IMR-90 (cell line): ENCODE measurements around the gene ARX. TPM values are rescaled to one million over a fixed set of nuclear protein-coding genes. Genes with fewer than 3 reads are reported as not detected.

Experiments used
- ATAC-seq: fragments of 200-7000 bp; cut with Tn5 transposase; 2 replicates; pipeline ENCODE4 v1.9.1; 2020; ENCODE audit warnings: low read depth, mild to moderate bottlenecking, moderate library complexity
- BruUV-seq: library from RNA; stranded (reverse); fragments of 400-500 nt; replicated peaks from 2 replicates; lab custom pipeline; 2021; lab: Mats Ljungman, UMichigan
- CTCF ChIA-PET: fragments of 300-600 bp; formaldehyde crosslinking; extraction: SDS; loops from one replicate; lab custom pipeline; 2021; ENCODE audit warnings: antibody characterized with exemption; lab: Yijun Ruan, JAX
- POLR2A ChIA-PET: fragments of 300-600 bp; sonication (Branson Sonifier 250); formaldehyde crosslinking; loops from one replicate; lab custom pipeline; 2022; ENCODE audit warnings: antibody characterized with exemption; ENCODE audit not compliant: unreplicated experiment; lab: Charles Lee
- DNase-seq: peaks from one replicate; pipeline ENCODE4 v3.0.0; 2013
- H2AFZ ChIP-seq: replicated peaks from 2 replicates; pipeline ENCODE3; 2013; ENCODE audit warnings: low read length, mild to moderate bottlenecking; ENCODE audit not compliant: poor library complexity
- H2AK5ac ChIP-seq: 2 replicates; pipeline ENCODE4 v1.6.1; 2013; ENCODE audit warnings: low read depth, low read length, inconsistent platforms
- H2AK9ac ChIP-seq: replicated peaks from 2 replicates; pipeline ENCODE3; 2013; ENCODE audit warnings: mild to moderate bottlenecking, low read depth, low read length, moderate library complexity; ENCODE audit not compliant: poor library complexity
- H2BK120ac ChIP-seq: 2 replicates; pipeline ENCODE4 v1.6.1; 2013; ENCODE audit warnings: low read depth, low read length, inconsistent platforms
- H2BK15ac ChIP-seq: 3 replicates; pipeline ENCODE4 v1.6.1; 2013; ENCODE audit warnings: low read depth, low read length, inconsistent platforms
- H2BK20ac ChIP-seq: 2 replicates; pipeline ENCODE4 v1.6.1; 2013; ENCODE audit warnings: low read depth, mild to moderate bottlenecking, inconsistent platforms, low read length, moderate library complexity
- H2BK5ac ChIP-seq: 2 replicates; pipeline ENCODE4 v1.6.1; 2013; ENCODE audit warnings: mild to moderate bottlenecking, low read depth, low read length, inconsistent platforms; ENCODE audit not compliant: poor library complexity, severe bottlenecking
- H3K14ac ChIP-seq: replicated peaks from 2 replicates; pipeline ENCODE4 v1.6.1; 2013; ENCODE audit warnings: low read depth, low read length, inconsistent platforms
- H3K18ac ChIP-seq: 2 replicates; pipeline ENCODE4 v1.6.1; 2013; ENCODE audit warnings: low read depth, low read length, control low read depth
- H3K23ac ChIP-seq: 2 replicates; pipeline ENCODE4 v1.6.1; 2013; ENCODE audit warnings: low read depth, low read length, inconsistent platforms
- H3K27ac ChIP-seq: 2 replicates; pipeline ENCODE4 v1.5.1; 2013; ENCODE audit warnings: mild to moderate bottlenecking, control low read depth, low read length; ENCODE audit not compliant: insufficient read depth
- H3K27me3 ChIP-seq: 2 replicates; pipeline ENCODE4 v1.6.1; 2013; ENCODE audit warnings: low read length; ENCODE audit not compliant: control insufficient read depth, insufficient read depth
- H3K36me3 ChIP-seq: 2 replicates; pipeline ENCODE4 v1.6.1; 2013; ENCODE audit warnings: low read length, mixed read lengths; ENCODE audit not compliant: control insufficient read depth, insufficient read depth
- H3K4ac ChIP-seq: 2 replicates; pipeline ENCODE4 v1.6.1; 2013; ENCODE audit warnings: low read depth, low read length, inconsistent platforms
- H3K4me1 ChIP-seq: 2 replicates; pipeline ENCODE4 v1.6.1; 2013; ENCODE audit warnings: low read length, mixed read lengths; ENCODE audit not compliant: control insufficient read depth, insufficient read depth
- H3K4me2 ChIP-seq: 2 replicates; pipeline ENCODE4 v1.6.1; 2013; ENCODE audit warnings: low read depth, mild to moderate bottlenecking, control low read depth, low read length, moderate library complexity
- H3K4me3 ChIP-seq: 2 replicates; pipeline ENCODE4 v1.5.1; 2013; ENCODE audit warnings: low read depth, mild to moderate bottlenecking, control low read depth, low read length, moderate library complexity; ENCODE audit not compliant: insufficient read depth
- H3K56ac ChIP-seq: 2 replicates; pipeline ENCODE4 v1.6.1; 2013; ENCODE audit warnings: low read length, inconsistent platforms; ENCODE audit not compliant: insufficient read depth; ENCODE audit errors: extremely low read depth
- H3K79me1 ChIP-seq, 2 experiments: 2 replicates each; pipeline ENCODE4 v1.6.1; 2013; ENCODE audit warnings: low read length in 2 of 2, inconsistent platforms in 1 of 2, low read depth in 1 of 2
- H3K9ac ChIP-seq: 2 replicates; pipeline ENCODE4 v1.6.1; 2013; ENCODE audit warnings: low read depth, low read length, control low read depth
- H3K9me1 ChIP-seq: 2 replicates; pipeline ENCODE4 v1.6.1; 2013; ENCODE audit warnings: low read length, inconsistent platforms; ENCODE audit not compliant: insufficient read depth
- H3K9me3 ChIP-seq: 2 replicates; pipeline ENCODE4 v1.6.1; 2013; ENCODE audit warnings: low read length; ENCODE audit not compliant: control insufficient read depth, insufficient read depth
- H4K20me1 ChIP-seq: 2 replicates; pipeline ENCODE4 v1.6.1; 2013; ENCODE audit warnings: low read length, inconsistent platforms; ENCODE audit not compliant: insufficient read depth
- H4K5ac ChIP-seq: 2 replicates; pipeline ENCODE4 v1.6.1; 2013; ENCODE audit warnings: mild to moderate bottlenecking, low read depth, low read length, control low read depth
- H4K8ac ChIP-seq, 2 experiments: 2 replicates each; pipeline ENCODE4 v1.6.1; 2013; ENCODE audit warnings: low read depth in 2 of 2, low read length in 2 of 2, control low read depth in 1 of 2, inconsistent platforms in 1 of 2
- H4K91ac ChIP-seq: 2 replicates; pipeline ENCODE4 v1.6.1; 2013; ENCODE audit warnings: low read depth, low read length, inconsistent platforms; ENCODE audit not compliant: insufficient read depth
- BHLHE40 ChIP-seq: fragments of 150-350 bp; IDR thresholded peaks from 2 replicates; pipeline ENCODE4 v1.6.1; 2016; ENCODE audit warnings: mild to moderate bottlenecking, low read depth, low read length
- CEBPB ChIP-seq: IDR thresholded peaks from 2 replicates; pipeline ENCODE4 v1.6.1; 2012; ENCODE audit warnings: low read depth, low read length, improper control_type of control experiment
- CHD1 ChIP-seq: IDR thresholded peaks from 2 replicates; pipeline ENCODE4 v1.6.1; 2012; ENCODE audit warnings: low read depth, low read length, improper control_type of control experiment
- FOS ChIP-seq: fragments of 150-350 bp; IDR thresholded peaks from 2 replicates; pipeline ENCODE4 v1.6.1; 2016; ENCODE audit warnings: low read depth, low read length
- MAFK ChIP-seq: IDR thresholded peaks from 2 replicates; pipeline ENCODE4 v1.6.1; 2012; ENCODE audit warnings: low read depth, low read length, improper control_type of control experiment
- MAZ ChIP-seq: IDR thresholded peaks from 2 replicates; pipeline ENCODE4 v1.6.1; 2012; ENCODE audit warnings: low read depth, mild to moderate bottlenecking, low read length, improper control_type of control experiment, moderate library complexity, borderline replicate concordance
- MXI1 ChIP-seq: IDR thresholded peaks from 2 replicates; pipeline ENCODE4 v1.6.1; 2012; ENCODE audit warnings: low read depth, mild to moderate bottlenecking, low read length, moderate library complexity, borderline replicate concordance
- POLR2A ChIP-seq: IDR thresholded peaks from 2 replicates; pipeline ENCODE4 v1.6.1; 2012; ENCODE audit warnings: mild to moderate bottlenecking, low read depth, low read length
- RCOR1 ChIP-seq: IDR thresholded peaks from 2 replicates; pipeline ENCODE4 v1.6.1; 2012; ENCODE audit warnings: mild to moderate bottlenecking, low read length, improper control_type of control experiment; ENCODE audit not compliant: insufficient replicate concordance
- SMC3 ChIP-seq: fragments of 150-350 bp; IDR thresholded peaks from 2 replicates; pipeline ENCODE4 v1.6.1; 2016; ENCODE audit warnings: low read depth, mild to moderate bottlenecking, antibody characterized with exemption, low read length, moderate library complexity
- WGBS, 2 experiments: methylation state at CpG; one replicate each; pipeline versions ENCODE4 v1.1.5 to v1.1.7; 2013; ENCODE audit warnings: missing lambda C conversion rate in 2 of 2; ENCODE audit not compliant: insufficient read length in 1 of 2; ENCODE audit errors: extremely low coverage in 2 of 2; 5-methylcytosine and 5-hydroxymethylcytosine counted together
- dilution Hi-C: fragments of 300-500 bp; cut with HindIII; formaldehyde crosslinking; loops from one replicate; pipeline ENCODE4 v1.14.3; 2018; ENCODE audit warnings: low sequenced_read_pairs; ENCODE audit not compliant: unreplicated experiment
- in situ Hi-C: fragments of 300-500 bp; cut with MboI; formaldehyde crosslinking; loops from 3 replicates; pipeline ENCODE4 v1.14.3; 2019; ENCODE audit warnings: low sequenced_read_pairs, inconsistent platforms, mixed read lengths
- intact Hi-C: fragments of 100-400 bp; cut with micrococcal nuclease; formaldehyde crosslinking; loops from 2 replicates; pipeline ENCODE4 v1.10.0; 2022
- polyA plus RNA-seq, 3 experiments: library from polyadenylated mRNA; depleted of rRNA; stranded (reverse); fragments of >200 nt; gene quantifications; 2 replicates each; pipeline ENCODE4 v1.2.3, GENCODE V29; 2012; ENCODE audit warnings: low replicate concordance in 1 of 3
- total RNA-seq: library from RNA; depleted of rRNA; stranded (reverse); fragments of >200 nt; gene quantifications from 2 replicates; pipeline ENCODE4 v1.2.3, GENCODE V29; 2012
- TF ChIP-seq, protein P1 (sequence below): fragments of 150-350 bp; IDR thresholded peaks from 2 replicates; pipeline ENCODE4 v1.6.1; 2016; ENCODE audit warnings: low read depth, mild to moderate bottlenecking, low read length, moderate library complexity, borderline replicate concordance
- TF ChIP-seq, protein P2 (sequence below): fragments of 150-350 bp; IDR thresholded peaks from 2 replicates; pipeline ENCODE4 v1.6.1; 2017; ENCODE audit warnings: mild to moderate bottlenecking, antibody characterized with exemption, low read length, low read depth

The ARX gene
- total and polyA plus RNA-seq, 2 of the 4 experiments (the other 2 are of a cell fraction): not detected

DNA sequence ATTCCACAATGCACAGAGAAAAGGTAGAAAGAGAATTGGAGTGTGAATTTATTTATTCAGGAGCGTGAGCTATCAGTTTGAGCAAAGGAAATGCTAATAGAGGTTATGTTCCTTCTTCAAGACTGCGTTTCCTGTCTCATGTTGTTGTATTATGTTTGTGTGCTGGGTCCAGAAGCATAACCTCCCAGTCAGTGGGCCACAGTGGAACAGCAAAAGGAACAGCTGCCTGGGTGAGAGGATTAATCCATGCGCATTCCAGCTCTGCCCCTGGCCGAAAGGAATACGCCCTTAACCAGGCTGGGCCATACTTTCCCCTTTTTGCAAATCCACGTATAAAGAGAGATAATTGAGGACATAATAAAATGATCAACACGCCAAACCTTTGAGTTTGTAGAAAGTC, 32.4 kb upstream of the ARX start:
- H3K56ac ChIP-seq: no peak overlapping the region
- no peak overlapping the region for H3K23ac ChIP-seq
- TF ChIP-seq MAZ (no peak), FOS (no peak), RCOR1 (no peak), MAFK (no peak), SMC3 (no peak), CEBPB (no peak), BHLHE40 (no peak), MXI1 (no peak), CHD1 (no peak), POLR2A (no peak)
- TF ChIP-seq, protein P1, sequence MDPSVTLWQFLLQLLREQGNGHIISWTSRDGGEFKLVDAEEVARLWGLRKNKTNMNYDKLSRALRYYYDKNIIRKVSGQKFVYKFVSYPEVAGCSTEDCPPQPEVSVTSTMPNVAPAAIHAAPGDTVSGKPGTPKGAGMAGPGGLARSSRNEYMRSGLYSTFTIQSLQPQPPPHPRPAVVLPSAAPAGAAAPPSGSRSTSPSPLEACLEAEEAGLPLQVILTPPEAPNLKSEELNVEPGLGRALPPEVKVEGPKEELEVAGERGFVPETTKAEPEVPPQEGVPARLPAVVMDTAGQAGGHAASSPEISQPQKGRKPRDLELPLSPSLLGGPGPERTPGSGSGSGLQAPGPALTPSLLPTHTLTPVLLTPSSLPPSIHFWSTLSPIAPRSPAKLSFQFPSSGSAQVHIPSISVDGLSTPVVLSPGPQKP: no peak
- TF ChIP-seq, protein P2, sequence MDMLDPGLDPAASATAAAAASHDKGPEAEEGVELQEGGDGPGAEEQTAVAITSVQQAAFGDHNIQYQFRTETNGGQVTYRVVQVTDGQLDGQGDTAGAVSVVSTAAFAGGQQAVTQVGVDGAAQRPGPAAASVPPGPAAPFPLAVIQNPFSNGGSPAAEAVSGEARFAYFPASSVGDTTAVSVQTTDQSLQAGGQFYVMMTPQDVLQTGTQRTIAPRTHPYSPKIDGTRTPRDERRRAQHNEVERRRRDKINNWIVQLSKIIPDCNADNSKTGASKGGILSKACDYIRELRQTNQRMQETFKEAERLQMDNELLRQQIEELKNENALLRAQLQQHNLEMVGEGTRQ: no peak
- H2AK5ac ChIP-seq: no peak overlapping the region
- no peak overlapping the region for H3K4ac ChIP-seq
- in situ Hi-C loops: no loop called here
- no peak overlapping the region for H2BK120ac ChIP-seq
- no peak overlapping the region for H2BK20ac ChIP-seq
- H3K27me3 ChIP-seq: no peaks in the 10 kb centered on the region
- no peaks in the 10 kb centered on the region for H4K20me1 ChIP-seq
- ATAC-seq (no peak), DNase-seq (no peak)
- no peak overlapping the region for H3K18ac ChIP-seq
- ChIA-PET CTCF (no interaction called here), POLR2A (no interaction called here)
- no peak overlapping the region for H3K27ac ChIP-seq
- no TSS peak for BruUV-seq
- H3K79me1 ChIP-seq: no peaks in the 10 kb centered on the region
- H2AFZ ChIP-seq: no peak overlapping the region
- H3K4me3 ChIP-seq: no peak overlapping the region
- no peak overlapping the region for H4K5ac ChIP-seq
- no CpG with 5 or more reads among the region's 7 CpGs for WGBS, 2 experiments
- H3K14ac ChIP-seq: no peak overlapping the region
- no peaks in the 10 kb centered on the region for H3K9me3 ChIP-seq
- no peak overlapping the region for H2AK9ac ChIP-seq
- H3K4me2 ChIP-seq: no peak overlapping the region
- no peak overlapping the region for H2BK5ac ChIP-seq
- no peaks in the 10 kb centered on the region for H3K4me1 ChIP-seq
- no peak overlapping the region for H4K8ac ChIP-seq
- intact Hi-C loops: no loop called here
- H4K91ac ChIP-seq: no peak overlapping the region
- H3K9ac ChIP-seq: no peak overlapping the region
- dilution Hi-C loops: no loop called here
- H2BK15ac ChIP-seq: no peak overlapping the region
- no peaks in the 10 kb centered on the region for H3K9me1 ChIP-seq
- no peaks in the 10 kb centered on the region for H3K36me3 ChIP-seq
